GM18909 (cell line): ENCODE data around the gene YBX2.

Experiments used
- ATAC-seq: cut with Tn5 transposase; IDR thresholded peaks from one replicate; pipeline ENCODE4 v1.9.1; 2021; ENCODE audit warnings: mild to moderate bottlenecking; ENCODE audit not compliant: unreplicated experiment, poor library complexity

YBX2 gene

DNA sequence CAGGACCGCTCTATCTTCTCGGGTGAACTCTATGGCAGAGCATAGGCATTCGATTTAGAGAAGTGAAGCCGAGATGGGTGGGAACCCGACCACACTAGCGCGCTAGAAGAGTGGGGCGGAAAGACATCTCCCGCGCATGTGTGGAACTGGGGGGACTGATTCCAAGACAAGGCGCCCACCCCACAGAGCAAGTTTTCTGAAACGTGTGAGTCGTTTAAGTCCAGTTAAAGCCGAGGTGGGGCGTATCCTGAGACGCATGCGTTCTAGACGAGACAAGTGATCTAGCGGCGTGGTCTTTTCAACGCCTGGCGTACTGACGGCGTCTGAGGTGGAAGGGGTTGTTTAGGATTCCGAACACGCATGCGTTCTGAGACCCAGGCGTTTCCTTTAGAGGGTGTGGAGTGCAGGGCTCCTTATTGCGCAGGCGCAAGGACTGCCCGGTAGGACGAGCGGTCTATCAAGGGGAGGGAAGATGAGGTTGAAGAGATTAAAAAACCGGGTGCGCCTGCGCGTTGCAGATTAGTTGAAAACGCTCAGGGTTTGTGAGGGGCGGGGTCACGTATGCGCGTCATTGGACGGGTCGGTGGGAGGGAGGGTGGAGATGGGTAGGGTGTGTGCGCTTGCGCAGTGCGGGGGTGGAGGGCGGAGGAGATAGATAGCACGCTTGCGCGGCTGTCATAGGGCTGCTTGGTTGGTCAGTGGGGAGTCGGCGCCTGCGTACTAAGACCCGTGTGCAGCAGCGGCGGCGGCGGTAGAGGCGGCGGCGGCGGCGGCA lies 12.7 kb upstream of the YBX2 start, which contains the start of gene EIF5A:
EIF5A (plus strand) TSS at position 718 of the 775 bp plus-strand sequence. CDS start 2,008 bp downstream, outside the sequence.
- ATAC-seq, result peak; percentile 70

- no peak for ATAC-seq
Measured at GRCh38 chr17:7304179-7304578, 9.7 kb upstream of the YBX2 start.

GRCh38 chr17:7296189-7296861 lies 1.9 kb upstream of the YBX2 start:
- ATAC-seq, result no peak

GRCh38 chr17:7295230-7296180 lies 1.1 kb upstream of the YBX2 start:
- no peak for ATAC-seq

- no peak for ATAC-seq
Measured at GRCh38 chr17:7293816-7294613, 424 bp downstream of the YBX2 start.

- no peak for ATAC-seq
Measured at GRCh38 chr17:7293159-7293558, 1.3 kb downstream of the YBX2 start.

GRCh38 chr17:7292729-7293128 lies 1.7 kb downstream of the YBX2 start:
- ATAC-seq, result no peak

DNA sequence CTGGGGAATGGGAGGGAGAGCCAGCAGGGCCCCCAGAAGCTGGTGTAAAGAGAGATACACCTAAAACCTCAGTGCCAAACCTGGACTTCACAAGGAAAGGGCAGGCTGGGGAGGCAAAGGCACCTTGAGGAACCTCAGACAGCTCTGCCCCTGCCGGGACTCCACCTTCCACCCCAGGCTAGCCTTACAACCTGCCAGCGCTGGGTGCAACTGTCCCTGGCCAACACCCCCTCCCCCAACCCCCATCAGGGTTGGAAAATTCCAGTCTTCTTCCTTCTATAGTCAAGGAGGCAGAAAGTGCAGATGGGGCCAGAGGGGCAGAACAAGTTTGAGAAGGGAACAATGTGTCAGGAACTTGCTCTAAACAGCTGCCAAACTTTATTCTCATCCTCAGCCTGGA lies 2.2 kb downstream of the YBX2 start:
- ATAC-seq, result no peak

GRCh38 chr17:7290685-7291084 lies 3.8 kb downstream of the YBX2 start:
- no peak for ATAC-seq

GRCh38 chr17:7290166-7290565 lies 4.3 kb downstream of the YBX2 start:
- ATAC-seq, result no peak

DNA sequence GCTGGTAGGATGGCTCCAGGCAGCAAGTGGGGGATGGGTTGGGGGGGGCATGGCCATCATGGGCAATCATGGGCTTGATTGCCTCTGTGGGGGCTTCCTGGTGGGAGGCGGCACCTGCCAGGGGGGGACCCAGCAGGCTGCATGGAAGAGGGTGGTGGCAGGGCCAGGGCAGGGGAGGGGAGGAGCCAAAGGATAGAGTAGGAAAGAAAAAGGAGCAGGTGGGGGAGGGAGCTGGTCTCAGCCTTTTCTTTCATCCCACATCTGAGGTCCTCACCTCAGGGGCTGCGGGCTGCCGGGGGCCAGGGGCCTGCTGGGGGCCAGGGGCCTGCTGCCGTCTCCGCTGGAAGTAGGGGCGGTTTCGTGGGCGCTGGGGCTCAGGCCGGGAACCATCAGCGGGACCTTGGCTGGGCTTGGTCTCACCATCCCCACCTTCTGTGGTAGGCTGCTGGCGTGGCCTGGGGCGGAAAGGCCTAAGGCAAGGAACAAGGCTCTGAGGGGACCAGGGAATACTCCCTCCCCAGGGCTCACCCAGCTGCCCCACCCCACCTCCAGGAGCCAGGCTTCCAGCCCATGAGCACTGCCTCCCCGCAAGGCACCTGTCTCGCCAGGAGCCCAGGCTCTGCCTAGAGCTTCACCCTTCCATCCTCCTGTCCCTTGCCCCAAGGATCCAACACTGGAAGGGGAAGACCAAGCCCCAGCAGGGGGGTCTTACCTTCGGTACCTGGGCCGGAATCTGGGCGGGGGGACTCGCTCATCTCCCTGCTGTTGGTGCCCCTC lies 5.0 kb downstream of the YBX2 start:
- ATAC-seq, result no peak

- ATAC-seq, result no peak
Measured at GRCh38 chr17:7285679-7286078, 8.8 kb downstream of the YBX2 start.

DNA sequence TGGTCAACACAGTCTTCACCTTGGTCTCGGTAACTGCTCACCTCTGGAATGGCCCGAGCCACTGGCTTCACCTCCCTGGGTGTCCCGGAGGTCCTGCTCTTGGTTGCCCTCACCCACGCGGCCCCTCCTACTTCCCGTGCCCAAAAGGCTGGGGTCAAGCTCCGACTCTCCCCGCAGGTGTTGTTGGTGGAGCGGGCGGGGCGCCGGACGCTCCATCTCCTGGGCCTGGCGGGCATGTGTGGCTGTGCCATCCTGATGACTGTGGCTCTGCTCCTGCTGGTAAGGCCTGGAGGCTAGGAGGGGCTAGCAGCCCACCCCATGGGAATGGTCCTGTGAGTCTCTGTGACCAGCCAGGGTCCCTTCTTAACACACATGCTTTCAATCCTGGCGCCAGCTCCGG lies 9.5 kb downstream of the YBX2 start:
- ATAC-seq, result no peak

DNA sequence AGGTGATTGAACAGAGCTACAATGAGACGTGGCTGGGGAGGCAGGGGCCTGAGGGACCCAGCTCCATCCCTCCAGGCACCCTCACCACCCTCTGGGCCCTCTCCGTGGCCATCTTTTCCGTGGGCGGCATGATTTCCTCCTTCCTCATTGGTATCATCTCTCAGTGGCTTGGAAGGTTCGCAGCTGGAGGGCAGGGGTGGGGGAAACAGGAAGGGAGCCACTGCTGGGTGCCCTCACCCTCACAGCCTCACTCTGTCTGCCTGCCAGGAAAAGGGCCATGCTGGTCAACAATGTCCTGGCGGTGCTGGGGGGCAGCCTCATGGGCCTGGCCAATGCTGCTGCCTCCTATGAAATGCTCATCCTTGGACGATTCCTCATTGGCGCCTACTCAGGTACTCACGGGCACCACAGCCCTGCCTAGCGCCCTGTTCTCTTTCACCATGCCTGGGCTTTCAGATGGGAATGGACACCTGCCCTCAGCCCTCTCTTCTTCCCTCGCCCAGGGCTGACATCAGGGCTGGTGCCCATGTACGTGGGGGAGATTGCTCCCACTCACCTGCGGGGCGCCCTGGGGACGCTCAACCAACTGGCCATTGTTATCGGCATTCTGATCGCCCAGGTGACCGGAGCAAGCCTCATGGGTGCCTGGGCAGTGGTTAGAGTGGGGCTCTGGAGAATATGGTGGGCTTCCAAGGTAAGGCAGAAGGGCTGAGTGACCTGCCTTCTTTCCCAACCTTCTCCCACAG lies 10.8 kb downstream of the YBX2 start:
- ATAC-seq, result no peak

DNA sequence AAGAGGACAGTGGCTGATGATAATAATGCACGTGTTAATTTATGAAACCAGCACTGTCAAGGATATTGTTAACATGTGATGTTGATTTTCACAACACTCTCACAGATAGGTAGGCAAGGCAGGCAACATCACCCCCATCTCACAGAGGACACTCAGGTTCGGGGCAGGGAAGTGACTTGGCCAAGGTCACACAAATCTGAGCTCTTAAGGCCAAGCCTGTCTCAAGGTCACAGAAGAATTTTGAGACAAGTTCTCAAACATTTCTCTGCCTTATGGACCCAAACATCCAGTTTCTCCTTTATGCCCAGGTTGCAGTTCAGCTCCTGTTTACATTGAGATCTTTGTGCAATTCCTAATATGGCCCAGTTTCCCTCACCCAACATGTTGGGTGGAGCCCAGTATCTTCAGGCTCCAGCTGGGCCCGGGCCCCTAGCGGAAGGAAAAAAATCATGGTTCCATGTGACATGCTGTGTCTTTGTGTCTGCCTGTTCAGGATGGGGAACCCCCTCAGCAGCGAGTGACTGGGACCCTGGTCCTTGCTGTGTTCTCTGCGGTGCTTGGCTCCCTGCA lies 11.6 kb downstream of the YBX2 start:
- no peak for ATAC-seq

- ATAC-seq, result no peak
Measured at GRCh38 chr17:7281953-7282751, 12.3 kb downstream of the YBX2 start.
